RWPE1 (cell line): ENCODE data around the gene MCOLN2.
A peak's percentile ranks its signal among the peaks of the same experiment; 100 is the strongest.

ENCODE experiments used
- CTCF ChIA-PET: fragments of 350-600 bp; sonication (Branson Sonifier 250); formaldehyde crosslinking; extraction: SDS; loops from one replicate; lab custom pipeline; 2021; lab: Yijun Ruan, JAX
- POLR2A ChIA-PET: fragments of 400-600 bp; formaldehyde crosslinking; extraction: SDS; loops from one replicate; lab custom pipeline; 2020; ENCODE audit warnings: antibody characterized with exemption; ENCODE audit not compliant: low non-redundant PET; lab: Yijun Ruan, JAX
- DNase-seq: peaks from one replicate; pipeline ENCODE4 v3.0.0; 2012; ENCODE audit warnings: low spot score
- H3K27ac ChIP-seq: fragments of 450-650 bp; 2 replicates; pipeline ENCODE4 v1.5.1; 2017
- TF ChIP-seq, protein P1 (sequence below): fragments of 450-650 bp; conservative IDR thresholded peaks from 2 replicates; pipeline ENCODE4 v1.5.1; 2017; ENCODE audit warnings: low read depth, mild to moderate bottlenecking

Gene MCOLN2

GRCh38 chr1:84996846-84997666 is at the start of gene MCOLN2:
Gene MCOLN2 (minus strand): TSS chr1:84997113. CDS start chr1:84996872, 241 bp downstream.
- CTCF ChIA-PET: interaction anchor here (0.7 to 1.1 kb wide), 2 partner anchors 35 to 42 kb away, joined by 3 to 4 read pairs; no protein-coding TSS in a partner anchor
- TF ChIP-seq, protein P1, sequence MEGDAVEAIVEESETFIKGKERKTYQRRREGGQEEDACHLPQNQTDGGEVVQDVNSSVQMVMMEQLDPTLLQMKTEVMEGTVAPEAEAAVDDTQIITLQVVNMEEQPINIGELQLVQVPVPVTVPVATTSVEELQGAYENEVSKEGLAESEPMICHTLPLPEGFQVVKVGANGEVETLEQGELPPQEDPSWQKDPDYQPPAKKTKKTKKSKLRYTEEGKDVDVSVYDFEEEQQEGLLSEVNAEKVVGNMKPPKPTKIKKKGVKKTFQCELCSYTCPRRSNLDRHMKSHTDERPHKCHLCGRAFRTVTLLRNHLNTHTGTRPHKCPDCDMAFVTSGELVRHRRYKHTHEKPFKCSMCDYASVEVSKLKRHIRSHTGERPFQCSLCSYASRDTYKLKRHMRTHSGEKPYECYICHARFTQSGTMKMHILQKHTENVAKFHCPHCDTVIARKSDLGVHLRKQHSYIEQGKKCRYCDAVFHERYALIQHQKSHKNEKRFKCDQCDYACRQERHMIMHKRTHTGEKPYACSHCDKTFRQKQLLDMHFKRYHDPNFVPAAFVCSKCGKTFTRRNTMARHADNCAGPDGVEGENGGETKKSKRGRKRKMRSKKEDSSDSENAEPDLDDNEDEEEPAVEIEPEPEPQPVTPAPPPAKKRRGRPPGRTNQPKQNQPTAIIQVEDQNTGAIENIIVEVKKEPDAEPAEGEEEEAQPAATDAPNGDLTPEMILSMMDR: no peak
- peak; percentile 45 for DNase-seq
- H3K27ac ChIP-seq: no peak within 1 kb of the TSS
- POLR2A ChIA-PET: no interaction called here

DNA sequence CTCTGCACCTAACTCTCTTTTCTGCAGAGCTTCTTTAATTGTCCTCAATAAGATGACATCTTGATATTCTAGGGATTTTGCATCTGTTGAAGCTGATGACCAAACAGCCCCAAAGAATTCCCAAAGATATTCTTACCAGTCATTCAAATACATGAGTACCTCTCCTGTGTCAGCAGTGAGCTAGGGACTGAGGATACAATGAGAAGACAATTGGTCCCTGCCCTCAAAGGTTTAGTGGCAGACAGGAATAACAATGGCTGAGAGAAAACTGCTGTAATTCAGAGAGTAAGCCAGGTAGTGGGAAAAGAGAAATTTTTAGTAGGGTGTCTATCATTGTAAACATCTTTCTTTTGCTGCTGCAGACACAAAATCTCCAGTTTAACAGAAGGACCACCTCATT is 45.5 kb upstream of the MCOLN2 start:
- POLR2A ChIA-PET: no interaction called here
- CTCF ChIA-PET: interaction anchor here (0.8 kb wide), 1 partner anchor 33 kb away, joined by 3 read pairs; no protein-coding TSS in a partner anchor
- TF ChIP-seq, protein P1: no peak

GRCh38 chr1:85041793-85042192 is 44.9 kb upstream of the MCOLN2 start:
- POLR2A ChIA-PET: no interaction called here
- CTCF ChIA-PET: no interaction called here
- TF ChIP-seq, protein P1: no peak
- no peak for DNase-seq
- no peak overlapping the region for H3K27ac ChIP-seq

More for the DNA sequence above, 45.5 kb upstream of the MCOLN2 start:
- no peak overlapping the region for H3K27ac ChIP-seq
- no peak for DNase-seq

DNA sequence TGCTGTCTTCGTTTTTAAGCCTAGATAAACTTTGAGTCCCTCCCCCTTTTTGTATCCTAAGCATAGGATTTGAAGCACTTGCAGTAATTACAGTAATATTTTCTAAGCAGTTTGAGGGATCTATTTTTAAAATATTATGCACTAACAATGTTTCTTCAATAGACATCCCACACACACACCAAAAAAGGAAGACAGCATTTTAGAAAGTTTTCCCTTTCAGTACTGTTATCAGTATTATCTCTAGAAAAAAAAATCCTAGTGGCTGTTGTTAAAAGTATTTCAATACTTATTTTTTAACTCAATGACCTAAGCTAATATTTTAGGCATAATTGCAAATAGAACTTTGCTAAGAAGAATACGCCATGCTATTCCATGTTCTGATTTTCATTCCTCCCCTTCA is 36.3 kb upstream of the MCOLN2 start:
- ChIA-PET CTCF (interaction anchor here (0.7 kb wide), 1 partner anchor 216 kb away, joined by 3 read pairs; no protein-coding TSS in a partner anchor), POLR2A (no interaction called here)
- DNase-seq: no peak
- H3K27ac ChIP-seq: no peak overlapping the region
- TF ChIP-seq, protein P1: no peak

- CTCF ChIA-PET: no interaction called here
- DNase-seq: no peak
Measured at GRCh38 chr1:85030536-85030935, 33.6 kb upstream of the MCOLN2 start.

DNA sequence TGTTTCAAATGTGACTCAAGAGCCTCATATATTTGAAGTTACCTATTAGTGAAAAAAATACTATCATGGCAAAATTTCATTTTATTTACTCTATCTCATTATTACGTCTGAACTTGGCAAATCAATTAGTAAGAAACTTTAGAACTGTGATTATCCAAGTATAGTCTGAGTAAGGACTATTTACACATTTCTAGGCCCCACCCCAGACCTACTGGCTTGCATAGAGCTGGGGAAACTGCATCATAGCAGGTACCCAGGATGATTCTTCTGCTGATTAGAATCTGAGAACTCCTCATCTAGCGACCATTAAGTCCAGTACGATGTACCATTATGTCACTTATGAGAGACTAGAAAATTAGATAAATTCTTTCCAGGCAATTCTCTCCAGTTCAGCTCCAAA is 31.2 kb upstream of the MCOLN2 start:
- DNase-seq: no peak
- ChIA-PET CTCF (interaction anchor here (0.6 to 1.1 kb wide), 4 partner anchors 9 to 83 kb away, joined by 4 read pairs; no protein-coding TSS in a partner anchor), POLR2A (no interaction called here)
- no peak overlapping the region for H3K27ac ChIP-seq
- TF ChIP-seq, protein P1: no peak

More at GRCh38 chr1:85030536-85030935, 33.6 kb upstream of the MCOLN2 start:
- no peak overlapping the region for H3K27ac ChIP-seq
- POLR2A ChIA-PET: no interaction called here
- TF ChIP-seq, protein P1: no peak
